GM18868 (cell line): ENCODE measurements around the gene ADGRF3.
"Not testable (repeated sequence)": the region's sequence is repeated elsewhere in the genome, so short reads cannot be mapped to it uniquely, and the experiment has no call there.

Experiments
- ATAC-seq: cut with Tn5 transposase; IDR thresholded peaks from one replicate; pipeline ENCODE4 v1.9.1; 2021; ENCODE audit warnings: mild to moderate bottlenecking, moderate library complexity; ENCODE audit not compliant: unreplicated experiment

ADGRF3 gene

DNA sequence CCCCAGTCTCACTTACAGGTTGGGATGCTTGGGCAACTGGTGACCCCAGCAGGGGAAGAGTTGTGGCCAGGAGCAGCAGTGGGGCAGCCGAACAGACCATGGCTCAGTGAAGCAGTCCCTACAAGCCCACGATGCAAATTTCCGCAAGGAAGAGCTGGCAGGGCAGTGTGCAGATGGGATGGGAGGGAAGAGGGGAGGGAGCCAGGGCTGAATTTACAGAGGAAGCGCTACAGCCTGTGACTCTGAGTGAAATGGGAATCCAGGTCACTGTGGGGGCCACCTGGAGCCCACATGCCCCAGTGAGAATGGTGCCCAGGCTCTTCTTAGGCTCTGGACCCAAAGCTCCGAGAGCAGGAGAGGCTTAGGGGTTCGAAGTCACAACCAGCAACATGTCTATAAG is 27.6 kb downstream of the ADGRF3 start:
- ATAC-seq, result no peak

DNA sequence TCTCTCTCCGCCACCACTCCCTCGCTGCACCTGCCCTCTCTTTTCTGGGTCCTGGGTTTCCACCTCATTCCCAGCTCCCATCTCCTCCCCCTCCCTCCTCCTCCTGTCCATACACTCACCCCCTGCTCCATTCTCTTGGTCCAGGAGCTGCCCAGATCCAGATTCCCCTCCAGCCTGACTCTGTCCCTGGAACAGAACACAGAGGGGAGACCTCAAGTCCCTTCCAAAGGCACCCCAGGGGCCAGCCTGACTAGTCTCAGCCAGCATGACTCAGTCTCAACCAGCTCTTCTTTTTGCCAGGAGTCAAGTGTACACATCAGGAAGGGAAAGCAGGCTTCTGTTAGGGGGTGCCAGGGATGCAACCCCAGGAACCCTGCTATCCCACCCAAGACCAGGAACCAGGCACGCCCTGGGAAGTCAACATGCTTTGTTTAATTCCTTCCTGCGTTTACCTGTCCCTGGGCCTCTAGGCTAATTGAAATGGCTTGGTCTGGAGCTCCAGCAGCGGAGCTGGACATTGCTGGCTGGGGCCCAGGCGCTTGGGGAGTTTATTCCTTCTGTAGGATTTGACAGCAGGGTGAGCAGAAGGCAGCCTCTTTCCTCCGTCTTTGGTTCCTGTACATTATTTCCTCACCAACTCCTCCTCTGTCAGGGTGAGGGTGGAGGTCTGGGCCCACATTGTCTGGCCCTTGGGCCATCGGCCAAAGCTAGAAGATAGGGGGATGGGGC is 29.0 kb downstream of the ADGRF3 start:
- no peak for ATAC-seq

DNA sequence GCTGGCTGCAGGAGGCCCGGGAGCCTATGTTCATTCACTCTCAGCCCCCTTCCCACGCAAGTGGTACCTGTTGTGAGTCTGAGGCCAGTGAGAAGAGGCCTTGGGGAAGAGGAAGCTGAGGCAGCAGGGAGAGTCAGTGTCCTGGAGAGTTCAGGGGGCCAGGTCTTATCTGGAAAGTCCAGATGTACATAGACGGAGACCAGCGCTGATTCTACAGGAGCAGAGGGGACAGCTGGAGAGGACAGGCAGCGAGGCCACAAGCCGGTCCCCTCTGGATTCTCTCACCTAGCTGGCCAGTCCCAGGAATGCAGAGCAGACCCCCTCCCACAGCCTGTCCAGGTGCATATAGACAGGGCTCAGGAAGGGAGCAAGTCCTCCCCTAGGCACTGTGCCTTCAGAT is 29.7 kb downstream of the ADGRF3 start:
- ATAC-seq, result no peak

DNA sequence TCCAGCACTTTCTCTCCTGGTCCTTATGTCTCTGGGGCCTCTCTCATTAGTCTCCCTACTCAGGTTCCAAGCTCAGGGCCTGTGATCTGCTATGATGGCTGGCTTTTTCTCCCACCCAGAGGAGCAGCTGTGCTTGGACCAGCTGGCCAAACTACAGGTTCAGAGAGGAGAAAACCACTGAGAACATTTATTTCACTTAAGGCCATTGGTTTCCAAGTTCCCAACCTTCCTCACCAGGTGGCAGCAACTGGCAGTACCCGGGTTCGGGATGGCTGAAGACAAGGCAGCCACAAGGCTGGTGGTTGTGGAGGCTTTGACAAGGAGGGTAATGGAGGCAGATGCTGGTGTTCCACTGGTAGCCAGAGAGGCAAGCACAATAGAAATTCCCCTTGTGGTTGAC is 30.5 kb downstream of the ADGRF3 start:
- no peak for ATAC-seq

DNA sequence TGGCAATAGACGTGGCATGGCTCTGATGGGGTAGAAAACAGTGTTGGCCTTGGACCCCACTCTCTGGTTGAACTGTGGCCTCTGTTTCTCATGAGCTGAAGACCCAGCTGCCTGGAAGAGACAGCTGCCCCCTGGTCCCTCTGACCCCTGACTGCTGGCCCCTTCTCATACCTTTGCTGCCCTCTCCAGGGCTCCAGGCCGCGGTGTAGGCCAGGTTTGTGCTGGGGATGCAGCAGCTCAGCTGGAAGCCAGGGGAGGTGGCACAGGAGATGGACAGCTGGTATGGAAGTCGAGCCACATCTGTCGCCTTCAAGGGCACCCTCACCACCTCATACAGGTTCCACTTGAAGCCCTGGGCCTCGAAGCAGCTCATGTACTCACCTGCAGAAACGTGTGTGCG is 32.3 kb downstream of the ADGRF3 start:
- ATAC-seq, result no peak

DNA sequence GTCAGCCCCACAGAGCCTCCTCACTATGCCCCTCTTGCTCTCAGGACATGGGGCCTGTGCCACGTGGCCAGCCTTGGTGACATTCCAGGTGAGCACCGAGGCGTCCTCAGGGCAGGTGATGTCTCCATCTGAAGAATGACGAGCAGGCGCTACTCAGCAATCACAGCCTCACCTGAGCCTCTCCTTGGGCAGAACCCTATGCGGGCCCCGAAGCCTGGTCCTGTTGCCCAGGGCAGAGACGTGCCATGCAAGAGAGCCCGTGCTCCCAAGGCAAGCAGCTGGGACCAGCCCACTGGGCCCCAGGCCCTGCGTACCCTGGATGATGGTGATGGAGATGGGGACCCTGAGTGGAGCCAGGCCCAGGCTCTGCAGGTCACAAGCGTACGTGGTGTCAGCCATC is 33.1 kb downstream of the ADGRF3 start:
- no peak for ATAC-seq

DNA sequence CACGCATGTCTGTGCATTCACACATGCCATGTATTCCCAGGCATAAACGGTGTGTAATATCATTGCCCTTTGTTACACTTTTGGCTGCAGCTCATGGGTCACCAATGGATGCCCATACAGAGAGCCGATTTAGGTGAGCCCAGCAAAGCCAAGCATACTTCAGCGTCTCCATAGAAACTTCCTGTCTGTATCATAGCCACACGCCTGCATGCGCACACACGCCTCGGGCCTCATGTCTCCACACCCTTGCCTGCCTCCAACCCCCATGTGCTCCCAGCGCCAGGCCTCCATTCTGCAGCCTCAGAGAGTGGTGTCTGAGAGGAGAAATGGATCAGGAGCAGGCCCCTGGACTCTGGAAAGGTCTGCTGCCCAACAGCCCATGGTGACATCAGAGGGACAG is 34.1 kb downstream of the ADGRF3 start:
- ATAC-seq, result no peak

DNA sequence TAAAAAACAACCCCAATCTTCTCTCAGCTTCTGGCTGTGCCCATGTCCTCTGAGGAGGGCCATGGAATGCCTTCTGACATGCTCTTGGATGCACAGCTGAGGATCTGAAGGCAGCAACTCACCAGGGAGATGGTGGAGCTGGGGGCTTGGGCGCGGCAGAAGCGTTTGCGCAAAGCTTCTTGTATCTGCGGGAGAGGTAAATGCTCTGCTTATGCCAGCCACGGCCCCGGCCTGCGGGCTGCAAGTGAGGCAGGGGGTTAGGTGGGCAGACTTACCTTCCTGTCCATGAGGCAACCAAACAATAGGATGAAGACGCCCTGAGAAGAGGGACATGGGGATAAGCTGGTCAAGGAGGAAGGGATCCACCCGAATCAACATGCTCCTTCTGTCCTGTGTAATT is 36.7 kb downstream of the ADGRF3 start:
- ATAC-seq, result no peak

DNA sequence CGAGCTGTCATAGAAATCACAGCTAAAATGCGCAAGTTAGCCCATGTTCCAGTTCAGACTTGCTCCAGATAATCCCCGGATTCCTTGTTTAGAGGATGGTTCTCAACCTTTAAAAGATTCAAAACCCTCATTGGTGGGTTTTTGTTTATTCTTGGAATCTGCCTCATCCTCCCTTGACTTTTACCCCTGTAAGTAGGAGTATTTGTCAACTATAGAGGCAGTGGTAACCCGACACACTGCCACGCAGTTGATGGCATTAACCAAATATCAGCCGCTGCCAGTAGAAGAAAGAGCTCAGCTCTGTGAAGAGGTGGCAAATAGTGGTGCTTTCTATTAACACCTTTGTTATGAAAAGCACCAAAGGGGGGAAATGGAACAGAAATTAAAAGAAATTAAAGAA is 41.0 kb downstream of the ADGRF3 start:
- ATAC-seq, result no peak

DNA sequence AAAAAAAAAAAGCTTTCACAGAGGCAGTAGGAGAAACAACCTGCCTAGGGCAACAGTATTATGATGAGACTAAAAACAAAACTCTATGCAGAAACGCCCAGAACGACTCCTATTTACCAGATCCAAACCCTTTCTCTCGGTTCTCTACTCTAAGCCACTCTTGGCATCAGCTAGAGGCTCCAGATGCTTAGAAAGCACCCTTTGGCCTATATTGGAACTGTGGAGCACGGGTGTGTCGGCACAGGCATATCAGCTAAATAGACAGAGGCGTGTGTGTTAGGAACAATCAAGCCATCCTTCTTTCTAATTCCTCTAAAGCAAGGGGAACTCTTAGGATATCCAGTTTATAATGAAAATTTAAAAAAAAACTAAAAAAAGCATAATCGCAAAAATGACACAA is 41.5 kb downstream of the ADGRF3 start:
- not testable (repeated sequence) for ATAC-seq

DNA sequence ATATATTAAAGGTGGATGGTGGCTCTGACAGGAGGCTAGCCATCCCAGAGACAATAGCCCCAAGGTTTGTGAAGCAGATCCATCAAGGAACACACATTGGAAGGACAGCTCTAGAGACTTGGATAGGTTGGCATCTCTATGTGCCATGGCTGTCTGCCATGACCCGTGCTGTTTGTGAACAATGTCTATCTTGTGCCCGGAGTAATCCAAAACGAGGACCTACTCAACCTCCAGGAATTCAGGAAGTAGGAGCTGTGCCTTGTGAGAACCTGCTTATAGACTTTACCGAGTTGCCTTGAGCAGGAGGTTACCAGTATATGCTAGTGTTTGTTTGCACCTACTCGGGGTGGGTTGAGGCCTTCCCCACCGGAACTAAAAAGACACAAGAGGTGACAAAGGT is 43.7 kb downstream of the ADGRF3 start:
- no peak for ATAC-seq

DNA sequence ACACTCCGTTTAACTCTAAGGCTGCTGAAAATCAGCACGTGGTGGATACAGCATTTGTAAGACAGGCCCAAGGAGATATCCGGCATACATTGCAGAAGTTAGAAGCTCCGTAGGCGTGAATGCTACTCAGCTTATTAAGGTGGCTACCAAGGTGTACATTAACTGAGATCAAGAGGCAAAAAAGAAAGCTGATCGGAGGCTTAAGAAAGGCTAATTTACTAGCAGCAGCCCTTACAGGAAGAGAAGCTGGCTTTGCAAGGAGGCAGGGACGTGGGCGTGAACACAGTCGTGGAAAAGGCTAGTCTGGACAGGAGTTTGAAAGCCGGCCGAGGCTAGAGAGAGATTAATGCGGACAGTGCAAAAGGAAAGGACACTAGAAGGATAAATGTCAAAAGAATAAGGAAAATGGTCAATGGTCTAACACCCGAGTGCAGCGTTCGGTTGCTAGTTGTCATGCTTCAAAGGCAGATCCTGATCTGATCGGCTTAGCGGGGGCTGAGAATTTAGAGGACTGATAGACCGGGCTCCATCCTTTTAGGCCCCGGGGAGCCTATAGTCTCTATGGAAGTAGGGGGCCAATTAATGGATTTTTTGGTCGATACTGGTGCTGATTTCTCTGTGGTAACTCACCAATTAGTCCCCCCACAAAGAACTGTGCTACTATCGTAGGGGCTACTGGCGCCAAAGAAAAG is 46.2 kb downstream of the ADGRF3 start:
- no peak for ATAC-seq

DNA sequence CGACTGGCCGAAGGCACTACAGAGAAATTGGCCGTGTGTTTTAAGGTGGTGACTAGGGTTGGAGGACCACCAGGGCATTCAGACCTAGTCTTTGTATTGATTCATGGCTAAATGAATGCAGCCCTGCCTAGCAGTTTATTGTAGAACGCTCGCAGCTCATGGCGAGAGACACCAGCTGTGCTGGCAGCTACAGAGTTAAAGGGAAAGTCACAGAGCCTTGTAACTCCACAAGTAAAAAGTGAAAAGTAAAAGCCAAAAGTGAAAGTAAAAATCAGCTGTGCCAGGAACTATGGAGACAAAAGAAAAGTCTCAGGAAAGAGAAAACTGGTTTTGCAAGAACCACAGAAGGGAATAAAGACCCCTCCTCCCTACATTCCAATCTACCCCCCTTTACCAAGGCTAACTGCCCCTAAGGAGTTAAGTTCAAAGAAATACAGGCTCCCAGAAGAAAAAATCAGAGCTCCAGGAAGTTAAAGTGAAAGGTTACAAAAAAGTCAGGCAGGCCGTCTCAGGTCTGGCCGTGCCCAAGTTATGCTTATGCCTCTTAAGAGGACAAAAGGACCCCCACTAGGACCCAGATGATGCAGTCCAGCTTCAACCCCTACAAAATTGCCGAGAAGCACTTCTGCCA is 47.0 kb downstream of the ADGRF3 start:
- ATAC-seq, result no peak

DNA sequence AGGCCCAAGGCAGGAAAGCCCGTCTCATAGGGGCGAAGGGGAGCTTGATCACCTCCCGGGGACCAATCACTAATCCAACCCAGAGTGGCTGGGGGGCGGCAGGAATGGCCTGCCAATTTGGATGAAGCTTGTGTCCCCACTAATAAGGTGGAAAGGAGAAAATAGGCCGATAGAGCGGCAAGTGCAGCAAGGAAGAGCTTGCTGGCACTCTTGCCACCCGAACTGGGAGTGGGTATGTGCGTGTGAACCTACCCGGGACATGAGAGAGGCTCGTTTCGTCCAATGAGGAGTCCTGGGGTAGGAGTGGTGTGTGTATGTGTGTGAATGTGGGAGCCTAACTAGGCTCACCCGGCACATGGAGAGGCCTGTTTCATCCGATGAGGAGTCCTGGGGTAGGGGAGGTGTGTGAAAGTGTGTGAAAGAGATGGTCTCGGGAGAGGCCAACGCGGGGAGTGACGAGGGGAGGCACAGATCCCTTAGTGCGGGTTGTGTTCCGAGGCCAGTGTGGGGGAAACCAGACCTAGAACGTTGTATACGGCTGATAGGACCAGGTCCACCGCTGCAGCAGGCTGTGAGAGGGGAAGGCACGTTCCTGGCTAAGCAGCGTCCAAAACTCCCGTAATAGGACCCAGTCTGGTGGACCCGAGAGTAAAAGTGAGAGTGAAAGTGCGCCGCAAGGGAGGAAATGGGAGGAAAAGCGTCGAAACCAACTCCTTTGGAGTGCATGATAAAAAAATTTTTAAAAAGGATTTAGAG is 47.8 kb downstream of the ADGRF3 start:
- ATAC-seq, result no peak

DNA sequence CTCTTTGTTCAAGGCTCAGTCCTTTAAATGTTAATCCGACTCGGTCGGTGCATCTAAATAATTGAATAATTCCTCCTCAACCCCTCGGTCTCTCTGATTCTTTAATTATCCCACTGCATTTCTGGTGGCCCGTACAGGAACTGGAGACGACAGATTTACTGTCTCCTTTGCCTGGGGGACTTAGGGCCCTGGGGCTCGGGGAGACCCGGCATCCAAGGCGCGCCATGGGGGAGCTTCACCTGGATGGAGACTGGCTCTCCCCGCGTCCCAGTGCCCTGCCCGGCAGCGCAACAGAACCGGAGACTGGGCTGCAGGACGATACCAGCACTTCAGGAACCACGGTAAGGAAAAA is 48.3 kb downstream of the ADGRF3 start:
- no peak for ATAC-seq

DNA sequence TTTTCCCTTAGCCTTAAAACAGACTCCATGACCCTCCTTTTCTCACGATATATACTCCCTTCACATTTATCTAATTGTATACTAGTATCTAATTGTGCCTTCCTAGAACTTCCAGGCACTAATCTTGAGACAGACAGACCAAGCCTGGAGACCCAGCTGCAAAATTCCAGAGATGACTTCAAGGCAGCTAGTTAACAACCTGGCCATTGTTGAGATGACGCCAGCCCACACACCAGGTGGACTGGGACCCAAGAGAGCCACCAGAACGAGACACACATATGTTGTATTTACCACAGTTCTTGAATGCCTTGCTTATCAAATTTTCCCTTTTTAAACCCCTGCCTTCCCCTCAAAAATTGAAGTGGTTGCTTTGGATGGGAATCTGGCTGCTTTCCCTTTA is 49.5 kb downstream of the ADGRF3 start:
- ATAC-seq, result no peak

DNA sequence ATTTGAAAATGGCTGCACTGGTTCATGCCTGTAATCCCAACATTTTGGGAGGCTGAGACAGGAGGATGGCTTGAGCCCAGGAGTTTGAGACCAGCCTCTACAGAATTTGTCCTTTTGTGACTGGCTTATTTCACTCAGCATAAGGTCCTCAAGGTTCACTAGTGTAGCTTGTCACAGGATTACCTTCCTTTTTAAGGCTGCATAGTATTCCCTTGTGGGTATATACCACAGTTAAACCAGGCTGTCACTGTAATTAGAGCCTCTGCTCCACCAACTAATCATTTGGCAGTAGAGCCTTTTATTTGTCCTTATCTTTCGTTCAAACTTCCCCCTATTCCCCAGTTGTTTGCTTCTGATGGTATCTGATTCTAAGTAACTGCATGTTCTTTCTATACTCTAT is 51.1 kb downstream of the ADGRF3 start:
- no peak for ATAC-seq

DNA sequence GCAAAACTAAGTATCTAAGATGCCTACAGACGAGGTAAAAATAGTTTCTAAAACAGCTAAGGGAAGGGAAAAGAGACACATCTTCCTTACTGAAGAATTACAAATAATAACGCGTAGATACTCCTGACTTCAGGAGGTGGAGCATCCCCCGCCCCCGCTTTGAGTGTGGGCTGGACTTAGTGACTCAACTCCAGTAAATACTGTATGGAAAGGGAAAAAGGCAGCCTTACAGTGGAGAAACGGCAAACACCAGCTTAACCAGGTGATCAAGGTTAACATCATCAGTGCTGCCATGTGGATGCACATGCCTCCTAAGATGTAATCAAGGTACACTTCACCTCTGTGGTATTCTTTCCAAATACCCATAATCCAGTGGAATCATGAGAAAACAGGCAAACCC is 53.9 kb downstream of the ADGRF3 start:
- no peak for ATAC-seq

DNA sequence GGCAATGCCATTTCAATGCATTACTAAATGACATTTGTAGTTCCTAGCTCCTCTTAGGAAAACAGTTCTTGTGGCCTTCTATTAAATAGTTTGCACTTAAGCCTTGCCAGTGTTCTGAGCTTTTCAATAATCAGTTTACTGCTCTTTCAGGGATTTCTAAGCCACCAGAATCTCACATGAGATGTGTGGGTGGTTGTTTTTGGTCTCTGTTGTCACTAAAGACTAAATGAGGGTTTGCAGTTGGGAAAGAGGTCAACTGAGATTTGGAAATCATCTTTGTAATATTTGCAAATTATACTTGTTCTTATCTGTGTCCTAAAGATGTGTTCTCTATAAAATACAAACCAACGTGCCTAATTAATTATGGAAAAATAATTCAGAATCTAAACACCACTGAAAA is 56.6 kb downstream of the ADGRF3 start:
- ATAC-seq, result no peak

DNA sequence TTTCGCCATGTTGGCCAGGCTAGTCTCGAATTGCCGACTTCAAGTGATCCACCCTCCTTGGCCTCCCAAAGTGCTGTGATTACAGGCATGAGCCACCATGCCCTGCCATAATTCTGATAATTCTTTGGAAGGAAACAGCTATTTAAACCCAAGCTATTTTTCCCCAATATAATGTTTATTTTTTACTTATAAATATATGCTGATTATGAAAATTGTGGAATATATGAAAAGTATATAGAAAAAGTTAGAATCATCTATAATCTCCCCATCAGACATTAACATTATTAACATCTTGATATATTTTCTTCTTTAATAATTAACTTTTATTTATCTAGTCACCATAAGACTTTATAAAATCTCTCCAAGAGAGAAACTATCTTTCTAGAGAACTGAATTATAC is 60.7 kb downstream of the ADGRF3 start:
- no peak for ATAC-seq

DNA sequence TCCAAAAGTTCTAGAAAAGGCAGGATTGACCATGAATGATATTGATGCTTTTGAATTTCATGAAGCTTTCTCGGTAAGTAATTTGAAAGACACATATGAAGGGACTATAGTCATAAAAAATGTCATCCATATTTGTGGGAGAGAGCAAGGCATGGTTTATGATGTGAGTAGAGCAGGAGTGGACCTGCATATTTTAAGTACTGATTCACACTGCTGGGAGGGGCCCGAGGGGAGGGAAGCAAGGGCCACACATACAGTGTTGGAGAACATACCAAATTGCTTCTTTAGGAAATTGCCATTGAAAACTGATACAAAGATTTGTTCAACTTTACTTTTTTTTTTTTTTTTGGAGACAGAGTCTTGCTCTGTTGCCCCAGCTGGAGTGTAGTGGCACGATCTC is 62.5 kb downstream of the ADGRF3 start:
- ATAC-seq, result no peak

DNA sequence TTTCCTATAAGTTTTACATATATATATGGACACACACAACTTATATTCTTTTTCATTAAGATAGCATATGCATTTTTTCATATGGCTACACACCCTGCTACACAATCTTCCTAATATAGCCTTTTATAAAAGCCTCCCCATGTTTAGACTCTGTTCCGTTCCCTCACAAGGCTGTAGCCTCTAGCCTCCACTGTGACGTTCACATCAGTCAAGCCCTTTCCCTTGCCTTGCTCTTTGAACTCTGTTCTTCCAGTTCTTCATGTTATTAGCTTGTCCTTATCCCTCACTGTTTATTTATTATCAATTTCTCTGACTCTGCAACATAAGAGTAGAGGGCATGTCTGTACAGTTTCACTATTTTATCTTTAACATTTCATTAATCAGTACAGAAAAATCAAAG is 63.0 kb downstream of the ADGRF3 start:
- no peak for ATAC-seq
